ENCODE data around the gene NAALADL2. TPM values are rescaled to one million over a fixed set of nuclear protein-coding genes. Genes with fewer than 3 reads are reported as not detected.
A peak's percentile ranks its signal among the peaks of the same experiment; 100 is the strongest.

The NAALADL2 gene
- polyA plus RNA-seq, 2 of the 4 experiments (the other 2 are of a cell fraction): 0.09 to 0.28 TPM

DNA sequence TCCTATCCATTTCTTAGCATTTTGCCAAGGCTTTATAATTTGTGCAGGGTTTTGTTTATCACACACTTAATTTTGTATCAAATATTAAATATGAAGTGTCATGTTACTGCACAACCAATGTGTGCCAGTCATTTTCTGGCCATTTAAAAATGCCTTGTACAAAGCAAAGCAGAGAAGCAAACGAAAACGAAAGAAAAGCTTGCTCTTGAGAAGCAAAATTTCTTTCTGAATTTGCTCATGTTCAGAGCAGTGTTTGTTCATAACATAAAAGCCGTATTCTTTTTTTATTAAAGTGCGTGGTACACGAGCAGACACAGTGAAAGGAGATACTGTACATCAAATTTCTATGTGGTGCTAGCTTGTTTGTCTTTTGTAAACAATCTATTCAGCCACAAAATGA, 792.6 kb downstream of the NAALADL2 start (continued):
- TF ChIP-seq PBX3 (IDR thresholded peaks at IDR 0.05): no peak
- TF ChIP-seq CBX8 (IDR thresholded peaks at IDR 0.05): no peak
- no peak for TF ChIP-seq CHD4 (IDR thresholded peaks at IDR 0.05; ENCODE audit: borderline replicate concordance)

GRCh38 chr3:175655351-175655750, 796.2 kb downstream of the NAALADL2 start:
- H3K9me3 ChIP-seq: no peaks in the 10 kb centered on the region
- no peak overlapping the region for H3K4me2 ChIP-seq
- H3K27ac ChIP-seq: no peak overlapping the region
- DNase-seq (ENCODE audit: low read depth in 1 of 2, low spot score in 1 of 2) (no peak), FAIRE-seq (no peak), ATAC-seq (no peak)
- TF ChIP-seq HMGXB4 (CRISPR knock-in tag; IDR thresholded peaks at IDR 0.05; ENCODE audit: borderline replicate concordance): no peak
- TF ChIP-seq EP300 (IDR thresholded peaks at IDR 0.05): no peak
- no peak for TF ChIP-seq JUNB (IDR thresholded peaks at IDR 0.05)
- TF ChIP-seq RCOR1 (IDR thresholded peaks at IDR 0.05; ENCODE audit: low read depth, low read length): no peak
- no peak for TF ChIP-seq FOSB (CRISPR knock-in tag; IDR thresholded peaks at IDR 0.05)
- CTCF ChIA-PET: no interaction called here
- H3K4me3 ChIP-seq: no peak overlapping the region
- H3K4me1 ChIP-seq: no peaks in the 10 kb centered on the region
- WGBS (ENCODE audit: missing lambda C conversion rate): 27% methylated on average over 3 of the region's 3 CpGs
- POLR2A ChIA-PET: no interaction called here

DNA sequence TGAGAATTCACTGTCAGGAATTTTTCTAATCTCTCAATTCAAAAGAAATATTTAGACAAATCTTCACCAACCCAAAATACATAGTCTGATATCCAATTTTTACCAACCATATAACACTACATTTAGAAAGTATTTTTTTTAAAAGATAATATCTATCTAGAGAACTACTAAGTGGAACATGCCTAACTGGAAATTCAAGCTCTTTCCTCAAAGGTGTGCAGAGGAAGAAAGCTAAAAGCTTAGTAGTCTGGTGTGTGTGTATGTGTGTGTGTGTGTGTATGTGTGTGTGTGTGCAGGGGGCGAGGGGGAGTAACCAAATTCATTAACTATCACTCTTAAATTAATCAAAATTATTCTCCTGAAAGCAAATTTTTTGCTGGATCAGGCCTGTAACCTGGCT, 797.3 kb downstream of the NAALADL2 start:
- no peak for DNase-seq (ENCODE audit: low read depth in 1 of 2, low spot score in 1 of 2)
- POLR2A ChIA-PET: no interaction called here
- Histone ChIP-seq H3K9me3 (no peaks in the 10 kb centered on the region), H3K4me2 (no peak overlapping the region), H3K27ac (no peak overlapping the region), H3K4me3 (no peak overlapping the region), H3K4me1 (no peaks in the 10 kb centered on the region)
- FAIRE-seq: no peak
- CTCF ChIA-PET: no interaction called here
- no peak for ATAC-seq
- 11% methylated on average over 1 of the region's 1 CpG for WGBS (ENCODE audit: missing lambda C conversion rate)
- TF ChIP-seq MYC (IDR thresholded peaks at IDR 0.05; ENCODE audit: borderline replicate concordance, low read length): no peak
- no peak for TF ChIP-seq HOXB13 (CRISPR knock-in tag; IDR thresholded peaks at IDR 0.05; ENCODE audit: low read depth)
- no peak for TF ChIP-seq CHD2 (IDR thresholded peaks at IDR 0.05; ENCODE audit: low read length, partially characterized antibody)

DNA sequence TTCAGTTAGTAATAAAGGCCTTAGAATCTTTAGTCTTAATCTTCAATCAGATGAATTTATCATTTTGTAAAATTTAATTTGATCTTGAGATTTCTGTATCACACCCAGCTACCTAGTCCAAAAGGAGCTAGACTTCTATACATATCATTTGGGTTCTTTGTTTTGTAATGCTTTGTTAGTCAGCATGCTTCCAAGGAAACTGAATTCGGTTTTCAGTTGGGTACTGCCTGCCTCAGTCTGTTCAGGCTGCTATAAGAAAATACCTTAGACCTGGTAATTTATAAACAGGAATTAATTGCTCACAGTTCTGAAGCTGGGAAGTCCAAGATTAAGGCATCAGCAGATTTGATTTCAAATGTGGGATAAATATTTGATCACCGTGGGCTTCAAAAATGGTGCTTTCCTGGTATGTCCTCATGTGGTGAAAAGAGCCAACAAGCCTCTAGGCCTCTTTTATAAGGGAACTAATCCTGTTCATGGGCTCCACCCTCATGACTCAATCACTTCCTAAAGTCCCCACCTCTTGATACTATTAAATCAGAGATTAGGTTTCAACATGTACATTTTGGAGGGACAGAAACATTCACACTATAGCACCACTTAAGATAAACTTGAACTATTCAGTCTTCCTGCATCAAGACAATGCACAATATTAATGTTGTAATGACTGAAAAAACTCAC, 800.7 kb downstream of the NAALADL2 start:
- H3K27ac ChIP-seq: no peak overlapping the region
- DNase-seq (ENCODE audit: low read depth in 1 of 2, low spot score in 1 of 2): no peak
- H3K4me3 ChIP-seq: no peak overlapping the region
- H3K9me3 ChIP-seq: no peaks in the 10 kb centered on the region
- 41% methylated on average over 2 of the region's 2 CpGs for WGBS (ENCODE audit: missing lambda C conversion rate)
- ATAC-seq: no peak
- no peak overlapping the region for H3K4me2 ChIP-seq
- ChIA-PET POLR2A (no interaction called here), CTCF (no interaction called here)
- H3K4me1 ChIP-seq: no peaks in the 10 kb centered on the region
- no peak for TF ChIP-seq HOXB13 (CRISPR knock-in tag; IDR thresholded peaks at IDR 0.05; ENCODE audit: low read depth)
- TF ChIP-seq BCL3 (IDR thresholded peaks at IDR 0.05): no peak
- TF ChIP-seq FOSL2 (IDR thresholded peaks at IDR 0.05): no peak
- no peak for TF ChIP-seq FOSL2 (CRISPR knock-in tag; IDR thresholded peaks at IDR 0.05)
- TF ChIP-seq SMC3 (IDR thresholded peaks at IDR 0.05): no peak
- FAIRE-seq: no peak

GRCh38 chr3:175662815-175663214, 803.7 kb downstream of the NAALADL2 start:
- ATAC-seq (no peak), FAIRE-seq (no peak), DNase-seq (ENCODE audit: low read depth in 1 of 2, low spot score in 1 of 2) (no peak)
- H3K27ac ChIP-seq: no peak overlapping the region
- POLR2A ChIA-PET: no interaction called here
- CTCF ChIA-PET: no interaction called here
- TF ChIP-seq PBX3 (IDR thresholded peaks at IDR 0.05) (no peak), MAFK (IDR thresholded peaks at IDR 0.05; ENCODE audit: partially characterized antibody) (peak; percentile 2)
- H3K4me1 ChIP-seq: no peaks in the 10 kb centered on the region
- no peak overlapping the region for H3K4me2 ChIP-seq
- H3K9me3 ChIP-seq: no peaks in the 10 kb centered on the region
- H3K4me3 ChIP-seq: no peak overlapping the region

All from A549 (cell line).